Mucosa of rectum (tissue), 2 donors: ENCODE results near the gene ZNF536.
"Not testable (repeated sequence)": the region's sequence is repeated elsewhere in the genome, so short reads cannot be mapped to it uniquely, and the experiment has no call there.

ENCODE experiments used
- H3K27ac ChIP-seq, 2 donors: one replicate each; pipeline ENCODE4 v1.7.0; 2013; ENCODE audit warnings: inconsistent platforms in 2 of 2, low read depth in 2 of 2, low read length in 2 of 2
- H3K27me3 ChIP-seq, 2 donors: one replicate each; pipeline ENCODE4 v1.7.0; 2013; ENCODE audit warnings: low read length in 2 of 2; ENCODE audit not compliant: control insufficient read depth in 2 of 2, insufficient read depth in 2 of 2
- H3K36me3 ChIP-seq, 2 donors: one replicate each; pipeline ENCODE4 v1.7.0; 2013; ENCODE audit warnings: low read length in 2 of 2; ENCODE audit not compliant: control insufficient read depth in 2 of 2, insufficient read depth in 2 of 2
- H3K4me1 ChIP-seq, 2 donors: one replicate each; pipeline ENCODE4 v1.7.0; 2013; ENCODE audit warnings: low read length in 2 of 2, mild to moderate bottlenecking in 1 of 2; ENCODE audit not compliant: control insufficient read depth in 2 of 2, insufficient read depth in 2 of 2
- H3K4me3 ChIP-seq, 2 donors: one replicate each; pipeline ENCODE4 v1.7.0; 2013; ENCODE audit warnings: low read length in 2 of 2
- H3K9ac ChIP-seq, 2 donors: one replicate each; pipeline ENCODE4 v1.7.0; 2013; ENCODE audit warnings: low read length in 2 of 2, low read depth in 1 of 2, mild to moderate bottlenecking in 1 of 2
- H3K9me3 ChIP-seq, 2 donors: one replicate each; pipeline ENCODE4 v1.7.0; 2013; ENCODE audit warnings: low read length in 2 of 2; ENCODE audit not compliant: control insufficient read depth in 2 of 2
- donor health status: healthy.
- donor health status: Normal muscosa, but diverticular disease.

ZNF536 gene

DNA sequence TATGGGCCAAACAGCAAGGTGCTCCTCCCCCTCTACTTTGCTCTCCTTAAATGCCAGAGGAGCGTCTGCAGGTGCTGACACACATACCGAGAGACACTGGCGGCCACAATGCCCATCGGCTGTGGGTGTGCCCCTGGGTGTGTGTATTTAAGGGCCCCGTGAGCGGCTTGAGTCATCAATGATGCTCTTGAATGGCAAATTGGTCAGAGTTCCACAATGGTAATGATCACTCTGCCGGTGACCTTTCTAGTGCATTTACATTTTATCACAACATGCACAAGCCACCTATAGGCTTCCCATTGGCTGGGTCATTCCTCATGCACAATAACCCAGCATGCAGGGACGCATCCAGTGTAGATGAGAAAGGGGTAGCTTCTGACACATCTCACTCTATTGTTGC lies 124.8 kb downstream of the ZNF536 start:
- Histone ChIP-seq H3K27me3 (no peaks in the 10 kb centered on the region), H3K9ac (no peak overlapping the region), H3K4me3 (no peak overlapping the region), H3K27ac (no peak overlapping the region), H3K4me1 (no peaks in the 10 kb centered on the region), H3K9me3 (no peaks in the 10 kb centered on the region), H3K36me3 (no peaks in the 10 kb centered on the region)

GRCh38 chr19:30498085-30498484 lies 125.9 kb downstream of the ZNF536 start:
- H3K36me3 ChIP-seq, H3K4me3 ChIP-seq, H3K4me1 ChIP-seq, H3K9ac ChIP-seq, H3K27me3 ChIP-seq, H3K9me3 ChIP-seq, H3K27ac ChIP-seq: not testable (repeated sequence)

DNA sequence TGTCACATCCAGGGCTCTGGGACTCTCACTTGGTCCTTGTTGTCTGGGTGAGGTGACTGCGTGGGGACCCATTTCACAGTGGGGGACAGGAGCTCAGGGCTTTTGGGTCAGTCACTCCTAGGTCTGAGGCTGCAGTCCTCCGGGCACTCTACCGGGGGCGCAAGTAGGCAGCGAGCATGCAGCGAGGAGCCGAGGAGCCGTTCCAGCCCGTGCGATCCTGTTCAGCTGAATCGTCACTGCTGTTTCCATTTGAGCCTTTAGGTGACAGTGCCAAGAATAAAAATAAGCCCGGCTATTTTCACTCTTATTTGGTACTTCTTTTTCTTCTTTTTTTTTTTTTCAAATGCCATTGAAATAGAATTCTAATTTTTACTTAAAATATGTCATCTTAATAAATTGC lies 126.5 kb downstream of the ZNF536 start:
- no peaks in the 10 kb centered on the region for H3K4me1 ChIP-seq
- no peaks in the 10 kb centered on the region for H3K9me3 ChIP-seq
- H3K36me3 ChIP-seq: no peaks in the 10 kb centered on the region
- no peak overlapping the region for H3K4me3 ChIP-seq
- no peaks in the 10 kb centered on the region for H3K27me3 ChIP-seq
- no peak overlapping the region for H3K9ac ChIP-seq
- no peak overlapping the region for H3K27ac ChIP-seq

- Histone ChIP-seq H3K36me3 (no peaks in the 10 kb centered on the region), H3K27me3 (no peaks in the 10 kb centered on the region), H3K9me3 (no peaks in the 10 kb centered on the region), H3K4me1 (no peaks in the 10 kb centered on the region), H3K9ac (no peak overlapping the region), H3K27ac (no peak overlapping the region), H3K4me3 (no peak overlapping the region)
Observed at GRCh38 chr19:30504272-30504671, 132.1 kb downstream of the ZNF536 start.

DNA sequence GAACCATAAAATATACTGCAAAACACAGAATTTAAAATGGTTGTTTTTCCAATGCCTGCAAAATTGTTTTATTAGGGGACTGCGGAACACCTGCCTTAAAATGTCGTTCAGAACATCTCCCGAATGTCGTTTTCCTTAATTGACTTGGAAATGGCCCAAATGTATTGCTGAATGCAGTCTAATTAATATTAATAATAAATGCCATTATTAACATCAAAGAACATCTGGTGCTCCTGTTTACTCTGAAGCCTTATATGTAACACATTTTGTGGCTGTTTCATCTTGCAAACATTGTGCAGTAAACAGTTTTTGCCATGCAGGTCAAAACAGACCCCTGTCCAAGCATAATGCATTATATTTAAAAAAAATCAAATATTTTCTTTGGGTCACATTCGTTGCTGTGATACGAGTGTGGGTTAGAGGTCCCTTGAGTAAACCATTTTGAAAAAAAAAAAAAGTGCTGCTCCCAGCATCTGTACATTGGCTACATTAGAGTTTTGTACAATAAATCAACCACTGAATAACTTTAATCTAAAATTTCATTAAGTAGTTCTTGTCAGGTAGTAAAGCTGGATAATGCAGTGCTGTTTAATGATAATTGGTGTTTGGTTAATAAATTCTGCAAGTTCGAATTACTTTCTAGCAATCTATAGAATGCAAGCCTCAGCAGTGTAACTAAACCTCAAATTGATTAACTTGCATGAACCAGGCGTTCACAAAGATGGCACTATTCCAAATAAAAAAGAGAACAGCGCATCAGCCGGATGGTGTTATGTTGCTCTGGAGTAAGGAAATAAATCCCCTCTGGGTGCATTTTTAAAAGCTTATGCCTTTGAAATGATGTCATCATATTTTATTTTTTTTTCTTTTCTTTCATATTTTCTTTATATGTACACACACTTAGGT lies 140.2 kb downstream of the ZNF536 start:
- H3K9me3 ChIP-seq: no peaks in the 10 kb centered on the region
- H3K27ac ChIP-seq: no peak overlapping the region
- H3K9ac ChIP-seq: no peak overlapping the region
- H3K4me3 ChIP-seq: no peak overlapping the region
- H3K4me1 ChIP-seq: no peaks in the 10 kb centered on the region
- H3K36me3 ChIP-seq: no peaks in the 10 kb centered on the region
- H3K27me3 ChIP-seq: no peaks in the 10 kb centered on the region

DNA sequence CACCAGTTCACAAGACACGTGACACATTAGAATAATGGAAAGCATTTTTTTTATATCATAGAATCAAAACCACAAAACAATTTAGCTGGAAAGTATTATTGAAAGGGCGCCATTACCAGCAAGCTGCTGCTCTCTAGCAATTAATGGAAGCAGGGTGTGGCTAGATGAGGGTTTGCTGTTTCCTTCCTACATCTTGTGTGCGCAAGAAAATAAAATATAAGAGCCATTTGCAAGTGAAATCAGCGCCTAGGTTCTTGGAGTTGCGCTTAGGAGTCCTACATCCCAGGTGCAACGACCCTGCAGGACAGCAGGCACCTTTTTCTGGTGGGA lies 140.9 kb downstream of the ZNF536 start:
- Histone ChIP-seq H3K9ac (no peak overlapping the region), H3K27ac (no peak overlapping the region), H3K9me3 (no peaks in the 10 kb centered on the region), H3K36me3 (no peaks in the 10 kb centered on the region), H3K27me3 (no peaks in the 10 kb centered on the region), H3K4me1 (no peaks in the 10 kb centered on the region), H3K4me3 (no peak overlapping the region)

DNA sequence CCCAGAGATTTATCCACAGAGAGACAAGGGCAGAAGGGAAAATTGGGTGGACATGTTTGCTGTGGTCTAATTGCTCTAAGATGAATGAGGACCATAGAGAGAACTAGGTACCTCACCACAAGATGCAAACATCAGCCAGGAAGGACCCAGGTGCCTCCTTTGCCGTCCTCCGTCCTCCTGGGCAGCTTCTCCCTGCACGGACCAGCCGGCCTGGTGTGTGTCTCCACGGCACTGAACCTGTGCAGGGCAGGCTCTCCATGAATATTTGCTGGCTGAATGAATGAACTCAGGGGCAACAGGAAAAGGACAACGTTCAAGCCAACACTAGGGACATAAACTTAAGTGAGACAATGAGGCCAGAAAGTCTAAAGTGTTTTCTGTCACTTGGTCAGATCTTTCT lies 143.9 kb downstream of the ZNF536 start:
- Histone ChIP-seq H3K4me1 (no peaks in the 10 kb centered on the region), H3K9ac (no peak overlapping the region), H3K9me3 (no peaks in the 10 kb centered on the region), H3K4me3 (no peak overlapping the region), H3K27me3 (no peaks in the 10 kb centered on the region), H3K27ac (no peak overlapping the region), H3K36me3 (no peaks in the 10 kb centered on the region)

DNA sequence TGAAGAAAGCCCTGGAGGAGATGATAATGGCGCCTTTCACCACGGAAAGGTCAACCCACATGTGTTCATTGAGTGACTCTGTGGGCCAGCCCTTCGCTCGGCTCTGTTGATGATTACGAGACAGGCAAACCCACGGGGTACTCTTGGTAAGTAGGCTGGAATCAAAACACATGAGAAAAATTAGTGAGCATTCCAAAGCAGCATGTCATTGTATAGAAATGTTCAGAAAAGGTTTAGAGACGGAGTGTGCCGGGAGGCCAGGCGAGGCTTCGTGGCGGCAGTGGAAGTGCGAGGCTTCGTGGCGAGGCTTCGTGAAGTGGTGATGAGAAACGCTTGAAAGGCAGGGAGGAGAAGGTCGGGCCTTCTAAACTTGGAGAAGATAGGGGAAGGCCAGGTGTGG lies 144.3 kb downstream of the ZNF536 start:
- no peaks in the 10 kb centered on the region for H3K27me3 ChIP-seq
- no peaks in the 10 kb centered on the region for H3K36me3 ChIP-seq
- no peak overlapping the region for H3K4me3 ChIP-seq
- no peak overlapping the region for H3K27ac ChIP-seq
- H3K4me1 ChIP-seq: no peaks in the 10 kb centered on the region
- no peaks in the 10 kb centered on the region for H3K9me3 ChIP-seq
- no peak overlapping the region for H3K9ac ChIP-seq

GRCh38 chr19:30518965-30519606 lies 146.9 kb downstream of the ZNF536 start:
- Histone ChIP-seq H3K27me3 (no peaks in the 10 kb centered on the region), H3K36me3 (no peaks in the 10 kb centered on the region), H3K27ac (no peak overlapping the region), H3K4me1 (no peaks in the 10 kb centered on the region), H3K4me3 (no peak overlapping the region), H3K9me3 (no peaks in the 10 kb centered on the region), H3K9ac (no peak overlapping the region)

- H3K9ac ChIP-seq: no peak overlapping the region
- H3K4me3 ChIP-seq: no peak overlapping the region
- H3K36me3 ChIP-seq: no peaks in the 10 kb centered on the region
- H3K27ac ChIP-seq: no peak overlapping the region
- H3K4me1 ChIP-seq: no peaks in the 10 kb centered on the region
- no peaks in the 10 kb centered on the region for H3K27me3 ChIP-seq
- H3K9me3 ChIP-seq: no peaks in the 10 kb centered on the region
Observed at GRCh38 chr19:30519607-30520205, 147.5 kb downstream of the ZNF536 start.
